ENCODE results near the gene ZNF362.

GRCh38 chr1:33280091-33280661 is 23.9 kb downstream of the ZNF362 start:
- TF ChIP-seq ZNF274 (IDR thresholded peaks at IDR 0.05; ENCODE audit: low read depth, low read length) (no peak), YY1 (IDR thresholded peaks at IDR 0.05; ENCODE audit: insufficient read depth, insufficient read length) (no peak)

Measured in NT2/D1 (cell line).